ENCODE data around the gene ANKRD11.

Gene ANKRD11

GRCh38 chr16:89401641-89402445 lies 88.5 kb downstream of the ANKRD11 start:
- peak; percentile 79 for DNase-seq (ENCODE audit: low read depth)
- no peak for TF ChIP-seq CTCF (conservative IDR thresholded peaks at IDR 0.05; ENCODE audit: low read length)
- no peak overlapping the region for H3K4me3 ChIP-seq (ENCODE audit: low read length)

- DNase-seq (ENCODE audit: low read depth), result no peak
- no peak for TF ChIP-seq CTCF (conservative IDR thresholded peaks at IDR 0.05; ENCODE audit: low read length)
- H3K4me3 ChIP-seq (ENCODE audit: low read length), result no peak overlapping the region
Measured at GRCh38 chr16:89401205-89401604, 89.2 kb downstream of the ANKRD11 start.

- no peak overlapping the region for H3K4me3 ChIP-seq (ENCODE audit: low read length)
- no peak for TF ChIP-seq CTCF (conservative IDR thresholded peaks at IDR 0.05; ENCODE audit: low read length)
Measured at GRCh38 chr16:89400740-89401139, 89.6 kb downstream of the ANKRD11 start.

GRCh38 chr16:89398924-89399323 lies 91.4 kb downstream of the ANKRD11 start:
- TF ChIP-seq CTCF (conservative IDR thresholded peaks at IDR 0.05; ENCODE audit: low read length), result no peak
- H3K4me3 ChIP-seq (ENCODE audit: low read length), result no peak overlapping the region
- DNase-seq (ENCODE audit: low read depth), result no peak

More at GRCh38 chr16:89400740-89401139, 89.6 kb downstream of the ANKRD11 start:
- DNase-seq (ENCODE audit: low read depth), result no peak

GRCh38 chr16:89397331-89397861 lies 93.0 kb downstream of the ANKRD11 start:
- H3K4me3 ChIP-seq (ENCODE audit: low read length), result no peak overlapping the region
- no peak for TF ChIP-seq CTCF (conservative IDR thresholded peaks at IDR 0.05; ENCODE audit: low read length)
- no peak for DNase-seq (ENCODE audit: low read depth)

GRCh38 chr16:89396156-89396555 lies 94.2 kb downstream of the ANKRD11 start:
- TF ChIP-seq CTCF (conservative IDR thresholded peaks at IDR 0.05; ENCODE audit: low read length), result no peak
- no peak overlapping the region for H3K4me3 ChIP-seq (ENCODE audit: low read length)
- DNase-seq (ENCODE audit: low read depth), result no peak
